ACC112 (cell line): Measurements from ENCODE around the gene NHERF1.
A peak's percentile ranks its signal among the peaks of the same experiment; 100 is the strongest.

Experiments used
- H2AFZ ChIP-seq: fragments of 200-600 bp; sonication (generic); one replicate; pipeline ENCODE4 v1.6.0; 2017; ENCODE audit warnings: antibody characterized with exemption, low read length; ENCODE audit not compliant: unreplicated experiment
- H3K27ac ChIP-seq: fragments of 200-600 bp; sonication (generic); 2 replicates; pipeline ENCODE4 v1.5.1; 2014; ENCODE audit warnings: low read depth, mild to moderate bottlenecking, antibody characterized with exemption, low read length, moderate library complexity
- H3K27me3 ChIP-seq: fragments of 200-600 bp; sonication (generic); 2 replicates; pipeline ENCODE4 v1.6.1; 2014; ENCODE audit warnings: mild to moderate bottlenecking, antibody characterized with exemption, low read length, moderate library complexity, mixed read lengths; ENCODE audit not compliant: insufficient read depth
- H3K36me3 ChIP-seq: fragments of 200-600 bp; sonication (generic); 2 replicates; pipeline ENCODE4 v1.6.1; 2016; ENCODE audit warnings: mild to moderate bottlenecking, antibody characterized with exemption, low read length, moderate library complexity, mixed read lengths; ENCODE audit not compliant: insufficient read depth
- H3K4me1 ChIP-seq: fragments of 200-600 bp; sonication (generic); one replicate; pipeline ENCODE4 v1.6.1; 2016; ENCODE audit warnings: low read length, mixed read lengths; ENCODE audit not compliant: insufficient read depth, unreplicated experiment, control insufficient read depth
- H3K4me3 ChIP-seq: fragments of 200-600 bp; sonication (generic); 2 replicates; pipeline ENCODE4 v1.5.1; 2014; ENCODE audit warnings: mild to moderate bottlenecking, low read depth, low read length
- H3K79me2 ChIP-seq: fragments of 200-600 bp; sonication (generic); one replicate; pipeline ENCODE4 v1.6.0; 2016; ENCODE audit warnings: low read length; ENCODE audit not compliant: control insufficient read depth, unreplicated experiment, insufficient read depth

NHERF1 gene

GRCh38 chr17:74749279-74750038 is 1.0 kb downstream of the NHERF1 start:
- no peaks in the 10 kb centered on the region for H3K36me3 ChIP-seq
- H3K4me1 ChIP-seq = no peaks in the 10 kb centered on the region
- H2AFZ ChIP-seq = peak overlapping the region; percentile 34
- H3K79me2 ChIP-seq = no peaks in the 10 kb centered on the region
- H3K4me3 ChIP-seq = peak overlapping the region; percentile 75
- no peak overlapping the region for H3K27ac ChIP-seq
- H3K27me3 ChIP-seq = peaks cover 18% of the 10 kb centered on the region

DNA sequence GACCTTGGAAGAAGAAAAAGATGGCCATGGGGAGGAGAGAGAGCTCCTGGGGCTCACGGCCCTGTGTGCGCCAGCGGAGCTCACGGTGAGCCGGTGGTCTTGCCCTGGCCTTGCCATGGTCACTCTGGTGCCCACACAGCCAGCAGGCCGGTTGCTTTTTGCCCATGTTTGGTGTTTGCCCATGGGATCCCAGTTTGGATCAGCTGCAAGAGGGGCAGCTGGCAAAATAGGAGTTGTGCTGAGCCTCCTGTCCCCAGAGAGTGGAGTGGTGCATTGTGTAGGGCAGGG is 1.6 kb downstream of the NHERF1 start:
- peaks cover 18% of the 10 kb centered on the region for H3K27me3 ChIP-seq
- no peaks in the 10 kb centered on the region for H3K4me1 ChIP-seq
- H3K4me3 ChIP-seq = peak overlapping the region; percentile 37; the same call in 1 of the 2 replicates
- H2AFZ ChIP-seq = no peak overlapping the region
- no peaks in the 10 kb centered on the region for H3K79me2 ChIP-seq
- no peaks in the 10 kb centered on the region for H3K36me3 ChIP-seq
- H3K27ac ChIP-seq = no peak overlapping the region

DNA sequence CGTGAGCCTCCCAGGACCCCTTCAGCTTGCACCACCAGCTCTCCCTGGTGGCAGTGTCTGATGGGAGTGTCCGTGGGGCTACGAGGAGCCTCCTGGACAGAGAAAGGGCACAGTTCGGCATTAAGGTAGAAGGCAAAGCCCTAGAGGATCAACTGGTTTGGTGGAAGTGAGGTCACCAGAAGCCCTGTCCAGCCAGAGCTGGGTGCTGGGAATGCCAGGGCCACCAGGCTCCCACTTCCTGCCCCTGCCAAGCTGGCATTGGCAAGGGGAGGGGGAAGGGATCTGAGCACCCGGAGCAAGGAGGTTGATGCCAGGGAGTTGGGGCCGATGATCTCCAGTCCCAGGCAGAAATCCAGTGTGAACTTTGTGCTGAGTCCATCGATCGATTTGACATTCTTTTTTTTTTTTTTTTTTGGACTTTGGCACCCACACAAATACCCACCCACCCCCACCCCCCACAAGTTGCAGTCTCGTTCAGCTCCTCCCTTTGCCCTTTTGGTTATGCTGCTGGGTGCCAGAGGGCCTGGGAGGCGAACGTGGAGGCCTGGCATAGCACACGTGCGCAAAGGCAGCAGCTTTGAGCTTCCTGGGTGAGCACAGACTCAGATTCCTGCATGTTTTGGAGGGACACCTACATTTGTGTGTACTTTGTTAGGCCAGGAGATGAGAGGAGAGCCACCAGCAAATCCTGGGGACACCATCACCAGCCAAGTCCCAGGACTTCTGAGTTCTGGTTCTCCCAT is 2.1 kb downstream of the NHERF1 start:
- no peak overlapping the region for H2AFZ ChIP-seq
- H3K4me3 ChIP-seq = peak overlapping the region; percentile 37; the same call in 1 of the 2 replicates
- H3K27ac ChIP-seq = no peak overlapping the region
- H3K27me3 ChIP-seq = peaks cover 18% of the 10 kb centered on the region
- no peaks in the 10 kb centered on the region for H3K4me1 ChIP-seq
- H3K36me3 ChIP-seq = no peaks in the 10 kb centered on the region
- H3K79me2 ChIP-seq = no peaks in the 10 kb centered on the region

- Histone ChIP-seq H3K79me2 (no peaks in the 10 kb centered on the region), H3K27me3 (peaks cover 18% of the 10 kb centered on the region), H2AFZ (no peak overlapping the region), H3K36me3 (no peaks in the 10 kb centered on the region), H3K4me3 (no peak overlapping the region), H3K27ac (no peak overlapping the region), H3K4me1 (peaks cover 2% of the 10 kb centered on the region)
Observed at GRCh38 chr17:74752415-74752814, 4.0 kb downstream of the NHERF1 start.

DNA sequence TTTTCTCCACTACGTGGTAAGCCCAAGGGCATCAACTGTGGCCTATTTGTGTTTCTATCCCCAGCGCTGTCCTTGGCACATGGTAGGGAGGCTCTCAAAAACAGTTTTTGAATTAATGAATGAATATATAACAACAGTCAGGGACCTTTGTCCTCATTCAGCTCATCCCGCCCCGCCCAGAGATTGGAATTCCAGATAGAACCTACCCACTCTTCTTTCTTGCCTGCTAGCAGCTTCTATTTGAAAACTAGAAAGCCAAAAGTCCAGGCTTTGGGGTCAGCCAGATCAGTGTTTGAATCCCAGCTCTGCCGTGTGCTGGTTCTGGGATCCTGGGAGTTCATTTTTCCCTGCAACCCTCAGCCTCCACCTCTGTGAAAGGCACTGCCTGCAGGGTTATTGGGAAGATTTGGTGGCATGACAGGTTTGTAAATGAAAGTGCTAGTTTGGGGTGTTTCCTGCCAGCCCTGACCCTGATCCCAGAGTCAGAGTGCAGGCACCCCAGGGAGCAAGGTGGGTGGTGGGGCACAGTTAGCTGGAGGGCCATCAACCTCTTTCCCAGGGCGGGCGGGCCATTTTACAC is 4.5 kb downstream of the NHERF1 start:
- Histone ChIP-seq H3K36me3 (no peaks in the 10 kb centered on the region), H3K4me3 (no peak overlapping the region), H3K4me1 (peaks cover 7% of the 10 kb centered on the region), H3K79me2 (no peaks in the 10 kb centered on the region), H3K27me3 (peaks cover 18% of the 10 kb centered on the region), H2AFZ (no peak overlapping the region), H3K27ac (no peak overlapping the region)

- Histone ChIP-seq H3K79me2 (no peaks in the 10 kb centered on the region), H3K27ac (no peak overlapping the region), H3K36me3 (no peaks in the 10 kb centered on the region), H3K27me3 (peaks cover 5% of the 10 kb centered on the region; the same call in 1 of the 2 replicates), H3K4me1 (peaks cover 20% of the 10 kb centered on the region), H3K4me3 (no peak overlapping the region), H2AFZ (no peak overlapping the region)
Observed at GRCh38 chr17:74754832-74755231, 6.4 kb downstream of the NHERF1 start.

DNA sequence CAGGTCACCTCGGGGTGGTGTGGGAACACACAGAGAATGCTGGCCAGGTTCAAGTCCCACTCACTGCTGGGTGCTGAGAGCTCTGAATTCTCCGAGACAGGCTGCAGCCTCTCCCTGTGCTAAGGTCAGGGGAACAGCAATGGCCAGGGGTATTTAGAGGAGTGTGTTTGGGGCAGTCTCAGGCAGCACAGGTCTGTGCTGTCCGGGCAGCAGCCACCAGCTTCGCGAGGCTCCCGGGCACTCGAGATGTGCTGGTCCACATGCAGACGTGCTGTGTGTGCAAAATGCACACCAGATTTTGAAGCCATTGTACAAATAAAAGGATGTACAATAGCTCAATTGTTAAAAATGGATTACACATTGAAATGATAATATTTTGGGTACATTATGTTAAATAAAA is 7.1 kb downstream of the NHERF1 start:
- no peaks in the 10 kb centered on the region for H3K27me3 ChIP-seq
- H3K36me3 ChIP-seq = no peaks in the 10 kb centered on the region
- H2AFZ ChIP-seq = no peak overlapping the region
- H3K4me1 ChIP-seq = peaks cover 24% of the 10 kb centered on the region
- H3K27ac ChIP-seq = no peak overlapping the region
- no peaks in the 10 kb centered on the region for H3K79me2 ChIP-seq
- no peak overlapping the region for H3K4me3 ChIP-seq

- Histone ChIP-seq H3K27me3 (no peaks in the 10 kb centered on the region), H2AFZ (no peak overlapping the region), H3K79me2 (no peaks in the 10 kb centered on the region), H3K27ac (no peak overlapping the region), H3K36me3 (no peaks in the 10 kb centered on the region), H3K4me1 (peaks cover 25% of the 10 kb centered on the region), H3K4me3 (no peak overlapping the region)
Observed at GRCh38 chr17:74756891-74757290, 8.5 kb downstream of the NHERF1 start.

GRCh38 chr17:74757502-74757901 is 9.1 kb downstream of the NHERF1 start:
- no peaks in the 10 kb centered on the region for H3K79me2 ChIP-seq
- H3K27me3 ChIP-seq = no peaks in the 10 kb centered on the region
- H3K4me3 ChIP-seq = no peak overlapping the region
- H3K27ac ChIP-seq = no peak overlapping the region
- no peak overlapping the region for H2AFZ ChIP-seq
- H3K4me1 ChIP-seq = peaks cover 25% of the 10 kb centered on the region
- H3K36me3 ChIP-seq = no peaks in the 10 kb centered on the region

DNA sequence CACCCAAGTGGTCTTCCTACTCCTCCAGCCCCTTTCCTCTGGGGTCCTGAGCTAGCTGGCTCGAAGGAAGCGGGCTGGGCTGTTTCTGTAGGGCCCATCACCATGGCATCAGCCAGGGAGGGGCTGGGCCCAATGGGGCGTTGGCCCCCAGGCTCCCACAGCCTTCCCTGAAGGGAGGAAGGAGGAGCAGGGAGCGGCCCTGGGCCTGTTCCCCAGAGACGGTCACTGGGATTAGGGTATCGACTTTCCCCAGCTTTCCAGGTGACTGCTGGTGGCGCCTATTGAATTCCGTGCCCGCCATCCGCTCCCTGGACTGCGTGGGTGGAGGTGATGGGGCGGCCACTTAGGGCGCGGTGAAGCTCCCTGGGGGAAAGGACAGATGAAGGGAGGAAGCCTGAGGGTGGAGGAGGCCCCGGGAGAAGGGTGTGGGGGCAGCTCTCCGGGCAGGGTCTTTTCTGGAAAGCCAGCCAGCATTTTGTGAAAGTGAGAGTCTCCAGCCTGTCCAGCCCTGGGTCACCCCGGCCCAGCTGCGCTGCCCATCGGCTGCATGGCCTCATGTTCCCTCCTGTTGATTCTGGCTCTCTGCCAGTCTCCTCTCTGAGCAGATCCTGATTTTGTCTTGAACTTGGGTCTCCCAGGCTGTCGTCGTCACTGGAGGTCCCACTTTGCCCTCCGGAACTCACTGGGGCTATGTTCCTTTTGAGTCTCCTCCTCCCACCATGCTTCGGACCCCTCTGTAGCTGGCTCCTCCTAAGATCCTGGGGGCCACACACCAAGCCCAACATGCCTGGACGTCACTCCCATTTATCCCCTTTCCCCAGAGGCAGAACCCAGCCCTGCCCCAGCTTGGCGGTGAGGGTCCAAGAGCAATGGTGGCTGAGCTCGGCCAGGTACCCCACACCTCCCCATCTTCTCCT is 9.8 kb downstream of the NHERF1 start:
- no peak overlapping the region for H3K4me3 ChIP-seq
- H3K4me1 ChIP-seq = peaks cover 25% of the 10 kb centered on the region
- no peak overlapping the region for H2AFZ ChIP-seq
- no peak overlapping the region for H3K27ac ChIP-seq
- no peaks in the 10 kb centered on the region for H3K36me3 ChIP-seq
- H3K79me2 ChIP-seq = no peaks in the 10 kb centered on the region
- H3K27me3 ChIP-seq = no peaks in the 10 kb centered on the region
